RWPE1 (cell line): ENCODE measurements around the gene RPE.

Source experiments
- CTCF ChIA-PET: fragments of 350-600 bp; sonication (Branson Sonifier 250); formaldehyde crosslinking; extraction: SDS; loops from one replicate; lab custom pipeline; 2021; lab: Yijun Ruan, JAX
- POLR2A ChIA-PET: fragments of 400-600 bp; formaldehyde crosslinking; extraction: SDS; loops from one replicate; lab custom pipeline; 2020; ENCODE audit warnings: antibody characterized with exemption; ENCODE audit not compliant: low non-redundant PET; lab: Yijun Ruan, JAX
- DNase-seq: peaks from one replicate; pipeline ENCODE4 v3.0.0; 2012; ENCODE audit warnings: low spot score
- H3K27ac ChIP-seq: fragments of 450-650 bp; 2 replicates; pipeline ENCODE4 v1.5.1; 2017
- TF ChIP-seq, protein P1 (sequence below): fragments of 450-650 bp; conservative IDR thresholded peaks from 2 replicates; pipeline ENCODE4 v1.5.1; 2017; ENCODE audit warnings: low read depth, mild to moderate bottlenecking

Gene RPE

GRCh38 chr2:209969692-209970091 lies 32.7 kb upstream of the RPE start:
- H3K27ac ChIP-seq = no peak overlapping the region
- TF ChIP-seq, protein P1, sequence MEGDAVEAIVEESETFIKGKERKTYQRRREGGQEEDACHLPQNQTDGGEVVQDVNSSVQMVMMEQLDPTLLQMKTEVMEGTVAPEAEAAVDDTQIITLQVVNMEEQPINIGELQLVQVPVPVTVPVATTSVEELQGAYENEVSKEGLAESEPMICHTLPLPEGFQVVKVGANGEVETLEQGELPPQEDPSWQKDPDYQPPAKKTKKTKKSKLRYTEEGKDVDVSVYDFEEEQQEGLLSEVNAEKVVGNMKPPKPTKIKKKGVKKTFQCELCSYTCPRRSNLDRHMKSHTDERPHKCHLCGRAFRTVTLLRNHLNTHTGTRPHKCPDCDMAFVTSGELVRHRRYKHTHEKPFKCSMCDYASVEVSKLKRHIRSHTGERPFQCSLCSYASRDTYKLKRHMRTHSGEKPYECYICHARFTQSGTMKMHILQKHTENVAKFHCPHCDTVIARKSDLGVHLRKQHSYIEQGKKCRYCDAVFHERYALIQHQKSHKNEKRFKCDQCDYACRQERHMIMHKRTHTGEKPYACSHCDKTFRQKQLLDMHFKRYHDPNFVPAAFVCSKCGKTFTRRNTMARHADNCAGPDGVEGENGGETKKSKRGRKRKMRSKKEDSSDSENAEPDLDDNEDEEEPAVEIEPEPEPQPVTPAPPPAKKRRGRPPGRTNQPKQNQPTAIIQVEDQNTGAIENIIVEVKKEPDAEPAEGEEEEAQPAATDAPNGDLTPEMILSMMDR = no peak
- CTCF ChIA-PET = no interaction called here
- POLR2A ChIA-PET = no interaction called here
- DNase-seq = no peak

DNA sequence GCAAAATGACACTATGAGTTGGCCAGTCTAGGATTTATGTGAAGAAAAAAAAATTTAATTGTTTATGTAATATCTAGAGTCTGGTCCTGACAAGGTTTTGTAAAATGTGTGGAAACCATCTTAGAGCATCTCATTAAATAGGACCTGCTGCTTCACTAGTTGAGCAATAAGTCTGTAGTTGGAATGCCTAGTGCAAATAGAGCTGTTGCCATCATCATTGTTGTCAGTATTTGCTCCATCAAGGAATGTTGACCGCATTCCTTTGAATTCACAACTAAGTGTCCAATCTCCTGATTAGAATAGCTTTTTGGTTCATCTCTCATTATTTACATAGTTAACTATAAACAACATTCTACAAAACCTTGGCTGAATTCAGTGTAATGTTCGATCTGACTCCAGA lies 32.2 kb upstream of the RPE start:
- POLR2A ChIA-PET = no interaction called here
- no peak for DNase-seq
- H3K27ac ChIP-seq = no peak overlapping the region
- TF ChIP-seq, protein P1 = no peak
- CTCF ChIA-PET = interaction anchor here (0.8 kb wide), 1 partner anchor 9 kb away, joined by 4 read pairs; no protein-coding TSS in a partner anchor

- CTCF ChIA-PET = interaction anchor here (0.8 kb wide), 1 partner anchor 10 kb away, joined by 4 read pairs; no protein-coding TSS in a partner anchor
- DNase-seq = no peak
- TF ChIP-seq, protein P1 = no peak
- H3K27ac ChIP-seq = no peak overlapping the region
- POLR2A ChIA-PET = interaction anchor here (0.7 kb wide), 1 partner anchor 201 kb away, joined by 3 read pairs; no protein-coding TSS in a partner anchor
These were observed 31.7 kb upstream of the RPE start for GRCh38 chr2:209970711-209971110.

GRCh38 chr2:209973328-209973727 lies 29.1 kb upstream of the RPE start:
- POLR2A ChIA-PET = no interaction called here
- no peak overlapping the region for H3K27ac ChIP-seq
- CTCF ChIA-PET = interaction anchor here (1.3 kb wide), 1 partner anchor 12 kb away, joined by 6 read pairs; no protein-coding TSS in a partner anchor
- no peak for DNase-seq
- TF ChIP-seq, protein P1 = no peak

GRCh38 chr2:209974576-209974975 lies 27.9 kb upstream of the RPE start:
- ChIA-PET POLR2A (no interaction called here), CTCF (interaction anchor here (1.4 kb wide), 1 partner anchor 13 kb away, joined by 5 read pairs; no protein-coding TSS in a partner anchor)
- TF ChIP-seq, protein P1 = no peak
- peak; percentile 3 for DNase-seq
- no peak overlapping the region for H3K27ac ChIP-seq

DNA sequence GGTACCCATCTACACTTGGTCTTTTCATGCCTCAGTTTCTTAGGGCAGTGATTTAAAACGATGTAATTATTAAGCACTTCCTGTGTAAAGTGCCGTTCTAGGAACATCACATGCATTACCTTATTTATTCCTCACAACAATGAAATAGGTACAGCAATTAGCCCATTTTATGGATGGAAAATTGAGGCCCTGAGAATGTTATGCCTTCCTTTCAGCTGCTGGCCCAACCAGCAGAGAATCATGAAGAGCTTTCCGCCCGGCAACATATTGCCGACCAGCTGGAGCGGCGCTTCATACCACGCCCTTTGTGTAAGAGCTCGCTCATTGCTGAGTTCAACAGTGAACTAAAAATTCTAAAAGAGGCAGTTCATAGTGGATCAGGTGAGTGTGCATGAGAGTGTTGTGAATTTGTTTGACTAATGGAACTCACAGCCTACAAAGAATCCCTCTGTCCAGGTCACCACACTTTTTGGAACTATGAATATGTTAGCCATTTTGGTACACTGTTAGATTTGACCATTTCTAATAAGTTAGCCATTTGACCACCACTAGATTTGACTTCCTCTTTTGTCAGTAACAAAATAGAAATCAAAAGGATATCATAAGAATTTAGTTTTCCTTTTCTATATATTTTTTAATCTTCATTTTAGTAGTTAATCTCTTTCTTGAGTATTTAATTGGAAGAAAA lies 25.6 kb upstream of the RPE start:
- TF ChIP-seq, protein P1 = no peak
- no peak for DNase-seq
- no peak overlapping the region for H3K27ac ChIP-seq
- ChIA-PET POLR2A (no interaction called here), CTCF (interaction anchor here (0.6 to 0.7 kb wide), 3 partner anchors 184 to 402 kb away, joined by 3 to 4 read pairs (median 3); no protein-coding TSS in a partner anchor)
